ENCODE measurements around the gene LHX1.

DNA sequence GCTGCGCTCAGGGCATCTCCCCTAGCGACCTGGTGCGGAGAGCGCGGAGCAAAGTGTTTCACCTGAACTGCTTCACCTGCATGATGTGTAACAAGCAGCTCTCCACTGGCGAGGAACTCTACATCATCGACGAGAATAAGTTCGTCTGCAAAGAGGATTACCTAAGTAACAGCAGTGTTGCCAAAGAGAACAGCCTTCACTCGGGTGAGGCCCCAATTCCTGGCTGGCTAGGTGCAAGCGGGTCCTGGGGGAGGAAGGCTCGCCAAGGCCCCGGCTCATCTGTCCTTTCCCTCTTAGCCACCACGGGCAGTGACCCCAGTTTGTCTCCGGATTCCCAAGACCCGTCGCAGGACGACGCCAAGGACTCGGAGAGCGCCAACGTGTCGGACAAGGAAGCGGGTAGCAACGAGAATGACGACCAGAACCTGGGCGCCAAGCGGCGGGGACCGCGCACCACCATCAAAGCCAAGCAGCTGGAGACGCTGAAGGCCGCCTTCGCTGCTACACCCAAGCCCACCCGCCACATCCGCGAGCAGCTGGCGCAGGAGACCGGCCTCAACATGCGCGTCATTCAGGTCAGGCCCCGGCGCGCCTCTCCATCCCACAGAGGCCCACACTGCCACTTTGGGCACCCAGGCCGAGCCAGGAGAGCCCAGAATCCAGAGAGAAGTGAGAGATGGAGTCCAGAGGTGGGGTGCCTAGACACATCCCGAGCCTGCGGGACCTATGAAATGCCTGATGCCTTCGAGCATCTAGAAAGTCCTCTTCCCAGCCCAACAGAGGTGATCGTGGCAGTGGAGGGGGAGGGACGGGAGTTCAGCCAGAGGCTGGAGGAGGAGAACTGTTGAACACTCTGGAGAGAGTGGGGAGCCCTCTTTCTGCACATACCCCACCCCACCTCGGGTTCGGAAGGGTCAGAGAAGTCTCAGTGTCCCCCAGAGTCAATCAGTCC lies 3.3 kb downstream of the LHX1 start:
- no peak for TF ChIP-seq POLR2A (IDR thresholded peaks at IDR 0.05)
- TF ChIP-seq, protein P1, sequence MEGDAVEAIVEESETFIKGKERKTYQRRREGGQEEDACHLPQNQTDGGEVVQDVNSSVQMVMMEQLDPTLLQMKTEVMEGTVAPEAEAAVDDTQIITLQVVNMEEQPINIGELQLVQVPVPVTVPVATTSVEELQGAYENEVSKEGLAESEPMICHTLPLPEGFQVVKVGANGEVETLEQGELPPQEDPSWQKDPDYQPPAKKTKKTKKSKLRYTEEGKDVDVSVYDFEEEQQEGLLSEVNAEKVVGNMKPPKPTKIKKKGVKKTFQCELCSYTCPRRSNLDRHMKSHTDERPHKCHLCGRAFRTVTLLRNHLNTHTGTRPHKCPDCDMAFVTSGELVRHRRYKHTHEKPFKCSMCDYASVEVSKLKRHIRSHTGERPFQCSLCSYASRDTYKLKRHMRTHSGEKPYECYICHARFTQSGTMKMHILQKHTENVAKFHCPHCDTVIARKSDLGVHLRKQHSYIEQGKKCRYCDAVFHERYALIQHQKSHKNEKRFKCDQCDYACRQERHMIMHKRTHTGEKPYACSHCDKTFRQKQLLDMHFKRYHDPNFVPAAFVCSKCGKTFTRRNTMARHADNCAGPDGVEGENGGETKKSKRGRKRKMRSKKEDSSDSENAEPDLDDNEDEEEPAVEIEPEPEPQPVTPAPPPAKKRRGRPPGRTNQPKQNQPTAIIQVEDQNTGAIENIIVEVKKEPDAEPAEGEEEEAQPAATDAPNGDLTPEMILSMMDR (IDR thresholded peaks at IDR 0.05) = no peak
